GM21529 (cell line): ENCODE data around the gene CLEC4D.
"Not testable (repeated sequence)": the region's sequence is repeated elsewhere in the genome, so short reads cannot be mapped to it uniquely, and the experiment has no call there.

Experiments
- ATAC-seq: cut with Tn5 transposase; IDR thresholded peaks from one replicate; pipeline ENCODE4 v1.9.1; 2021; ENCODE audit not compliant: unreplicated experiment

CLEC4D gene

DNA sequence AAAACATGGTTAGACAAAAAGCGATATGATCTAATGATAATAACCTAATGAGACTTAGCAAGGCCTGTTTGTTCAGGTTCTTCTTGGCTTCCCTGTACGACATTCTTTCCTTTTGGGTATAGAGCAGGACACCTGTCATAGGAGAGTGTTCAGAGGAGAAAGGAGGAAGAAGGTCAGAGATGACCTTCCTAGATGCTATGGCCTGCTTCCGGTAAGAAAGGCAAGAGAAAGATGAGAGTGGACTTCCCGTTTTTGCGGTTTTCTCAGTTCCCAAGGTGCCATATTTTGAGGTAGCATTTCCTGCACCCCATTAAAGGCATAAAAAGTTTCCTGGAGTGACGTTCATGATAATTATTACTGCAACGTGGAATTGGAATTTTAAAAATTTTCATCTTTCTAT, 18.7 kb downstream of the CLEC4D start:
- no peak for ATAC-seq

- ATAC-seq, result not testable (repeated sequence)
These were observed 24.5 kb downstream of the CLEC4D start for GRCh38 chr12:8537820-8538219.

- not testable (repeated sequence) for ATAC-seq
These were observed 27.5 kb downstream of the CLEC4D start, which contains the start of gene CLEC4E for GRCh38 chr12:8540831-8541230. CLEC4E (minus strand) TSS chr12:8540905; CDS start chr12:8540797, 108 bp downstream.

DNA sequence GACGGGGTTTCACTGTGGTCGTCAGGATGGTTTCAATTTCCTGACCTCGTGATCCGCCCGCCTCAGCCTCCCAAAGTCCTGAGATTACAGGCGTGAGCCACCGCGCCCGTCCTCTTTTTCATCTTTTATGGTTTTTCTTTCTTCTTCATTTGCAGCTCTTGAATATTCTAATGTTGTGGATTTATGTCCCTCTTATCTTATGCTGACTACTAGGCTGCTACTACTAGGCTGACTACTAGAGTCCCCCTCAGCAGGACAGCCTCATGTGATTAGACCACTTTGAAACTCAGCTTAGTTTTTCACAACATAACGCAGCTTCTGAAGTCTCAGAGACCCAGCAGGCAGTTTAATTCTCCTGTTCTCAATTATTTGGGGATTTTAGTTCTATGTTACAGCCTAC, 28.3 kb downstream of the CLEC4D start:
- no peak for ATAC-seq

- no peak for ATAC-seq
These were observed 31.0 kb downstream of the CLEC4D start for GRCh38 chr12:8544295-8544694.

- ATAC-seq, result no peak
These were observed 33.3 kb downstream of the CLEC4D start for GRCh38 chr12:8546591-8546990.

GRCh38 chr12:8547645-8548044, 34.3 kb downstream of the CLEC4D start:
- ATAC-seq, result no peak

- ATAC-seq, result no peak
These were observed 34.9 kb downstream of the CLEC4D start for GRCh38 chr12:8548192-8548591.

DNA sequence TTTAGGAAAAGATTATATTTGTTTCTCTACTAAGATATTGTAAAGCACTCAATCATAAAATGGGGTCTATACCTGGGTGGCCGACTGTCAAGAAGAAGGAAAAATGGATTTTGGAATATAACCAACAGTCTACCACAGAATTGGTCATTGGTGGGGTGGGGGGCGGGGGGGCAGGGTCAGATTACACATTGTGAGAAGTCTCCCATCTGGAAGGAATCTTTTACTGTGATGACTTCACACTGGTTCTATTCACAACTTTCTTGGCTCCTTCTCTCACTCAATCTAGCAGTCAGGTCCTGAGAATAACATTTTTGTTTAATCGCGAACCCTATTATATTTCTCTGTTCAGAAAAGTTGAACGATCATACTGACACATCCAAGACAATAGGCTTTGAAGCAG, 36.1 kb downstream of the CLEC4D start:
- ATAC-seq, result no peak

DNA sequence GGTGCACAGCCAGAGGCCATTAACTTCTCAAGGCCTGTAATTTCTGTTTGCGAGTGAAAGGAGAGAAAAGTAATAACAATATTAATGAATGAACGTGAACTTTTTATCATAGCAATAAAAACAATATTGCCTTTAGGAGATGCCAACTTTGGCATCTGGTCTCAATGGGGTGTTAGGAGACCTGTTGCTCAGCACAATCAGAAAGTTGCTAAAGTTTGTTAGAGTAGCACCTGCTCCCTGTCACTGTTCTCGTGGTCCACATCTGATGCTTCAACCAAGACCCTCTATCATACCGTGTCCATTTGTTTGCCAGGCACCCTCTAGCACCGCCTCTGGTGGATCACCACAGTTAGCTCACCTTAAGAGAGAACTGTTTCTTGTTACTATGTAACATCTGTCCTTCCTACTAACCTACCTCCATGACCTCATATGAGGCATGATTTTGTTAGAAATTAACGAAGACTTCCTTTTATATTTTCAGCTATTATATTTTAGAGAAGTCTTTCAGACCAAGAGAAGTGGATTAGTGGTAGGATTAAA, 39.9 kb downstream of the CLEC4D start:
- no peak for ATAC-seq

DNA sequence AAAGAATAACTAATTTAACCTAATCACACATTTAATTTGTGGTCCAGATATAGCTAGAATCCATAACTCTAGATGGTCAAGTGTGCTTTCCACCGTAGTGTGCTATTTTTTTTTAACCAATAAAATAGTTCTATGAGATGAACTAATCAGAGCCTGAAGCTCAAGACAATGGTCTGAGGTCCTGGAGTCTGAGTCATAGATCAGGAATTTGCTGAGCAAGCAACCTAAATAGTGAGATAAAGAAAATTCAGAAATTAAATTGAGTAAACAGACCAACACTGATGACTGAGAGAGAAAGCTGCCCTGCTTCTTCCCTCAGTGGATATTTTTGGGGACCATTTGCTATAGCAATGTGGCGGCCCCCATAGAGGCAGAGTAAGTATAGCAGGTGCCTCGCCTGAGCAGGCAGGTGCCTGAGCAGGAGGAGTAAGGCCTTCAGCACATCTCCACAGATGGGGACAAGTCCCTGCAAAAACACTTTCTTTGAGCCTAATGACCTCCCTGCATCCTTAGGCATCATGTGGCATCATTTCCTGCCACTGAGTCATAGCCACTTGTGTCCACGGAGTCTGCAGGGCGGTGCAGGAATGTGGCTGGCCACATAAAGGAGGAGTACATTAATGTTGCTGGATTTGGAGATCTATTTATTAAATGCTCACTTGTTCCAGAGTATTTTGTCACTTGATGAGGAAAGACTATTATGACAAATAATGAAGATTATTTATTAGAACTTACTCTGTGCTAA, 41.3 kb downstream of the CLEC4D start:
- ATAC-seq, result no peak

DNA sequence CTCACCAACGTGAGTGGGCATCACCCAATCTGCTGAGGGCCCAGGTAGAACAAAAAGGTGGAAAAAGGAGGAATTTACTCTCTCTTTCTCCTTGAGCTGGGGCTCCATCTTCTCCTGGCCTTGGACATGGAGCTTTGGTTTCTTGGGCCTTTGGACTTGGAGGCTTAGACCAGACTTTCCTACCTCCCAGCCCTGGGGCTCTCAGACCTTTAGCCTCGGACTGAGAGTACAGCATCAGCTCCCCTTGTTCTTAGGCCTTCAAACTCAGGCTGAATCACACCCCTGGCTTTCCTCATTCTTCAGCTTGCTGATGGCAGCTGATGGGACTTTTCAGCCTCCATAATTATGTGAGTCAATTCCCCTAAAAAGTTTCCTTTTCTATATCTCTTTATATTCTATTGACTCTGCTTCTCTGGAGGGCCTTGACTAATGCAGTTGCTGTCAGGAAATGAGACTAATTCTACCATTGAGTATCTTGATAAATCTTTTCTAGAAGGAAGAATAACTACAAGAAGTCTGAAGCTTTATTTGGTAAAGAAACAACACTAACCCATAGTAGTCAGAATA, 43.3 kb downstream of the CLEC4D start:
- no peak for ATAC-seq

DNA sequence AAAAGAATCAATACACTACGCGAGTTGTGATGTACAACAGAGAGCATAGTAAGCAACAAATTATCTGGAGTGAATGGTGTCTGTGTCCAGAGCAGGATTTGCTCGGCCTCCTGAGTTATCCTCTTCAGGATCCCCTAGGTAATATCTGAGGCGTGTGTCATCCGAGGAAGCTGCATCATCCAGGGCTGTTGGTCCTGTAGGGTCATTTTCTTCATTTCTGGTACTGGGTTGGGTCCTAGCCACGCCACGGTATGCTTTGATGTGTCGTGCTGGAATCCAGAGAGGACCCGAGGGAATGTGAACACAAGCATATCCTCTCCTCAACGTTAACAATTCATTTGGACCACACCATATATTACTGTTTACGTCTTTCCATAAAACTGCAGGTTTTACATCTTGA, 46.4 kb downstream of the CLEC4D start:
- ATAC-seq, result no peak

GRCh38 chr12:8561011-8561410, 47.7 kb downstream of the CLEC4D start:
- no peak for ATAC-seq

- ATAC-seq, result no peak
These were observed 49.0 kb downstream of the CLEC4D start for GRCh38 chr12:8562310-8562709.

DNA sequence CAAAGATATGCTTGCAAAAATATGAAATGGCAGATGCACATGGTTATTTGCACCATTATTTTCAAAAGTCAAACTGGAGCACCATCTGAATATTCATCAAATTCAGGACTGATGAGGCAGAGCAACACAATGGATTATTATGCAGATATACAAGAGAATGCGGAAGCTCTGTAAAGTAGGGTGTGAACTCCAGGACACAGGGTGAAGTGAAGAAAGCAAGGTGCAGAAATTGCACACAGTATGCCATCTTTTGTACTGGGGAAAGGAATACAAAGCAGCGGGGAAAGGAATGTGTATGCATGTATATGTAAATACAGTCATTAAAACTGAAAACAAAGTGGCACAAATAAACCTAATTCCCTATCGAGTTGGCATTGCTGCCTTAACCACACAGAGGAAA, 50.1 kb downstream of the CLEC4D start:
- no peak for ATAC-seq

DNA sequence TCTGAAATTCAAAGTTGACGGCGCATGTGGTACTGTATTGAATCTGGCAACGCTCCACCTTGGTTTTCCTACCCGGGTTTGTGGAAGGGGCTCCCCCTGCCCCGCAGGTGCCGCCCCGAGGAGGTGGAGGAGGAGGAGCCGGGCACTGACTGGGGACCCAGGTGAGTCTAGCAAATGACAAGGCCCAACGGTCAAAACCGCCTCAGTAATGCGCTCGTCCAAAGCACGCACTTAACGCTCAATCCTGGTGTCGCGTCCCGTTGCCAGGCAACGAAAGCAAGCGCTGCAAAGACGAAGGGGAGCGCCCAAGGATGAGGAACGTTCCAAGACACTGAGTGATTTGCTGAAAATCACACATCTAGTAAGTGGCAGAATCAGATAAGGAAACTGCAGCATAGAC, 51.4 kb downstream of the CLEC4D start:
- ATAC-seq, result no peak

DNA sequence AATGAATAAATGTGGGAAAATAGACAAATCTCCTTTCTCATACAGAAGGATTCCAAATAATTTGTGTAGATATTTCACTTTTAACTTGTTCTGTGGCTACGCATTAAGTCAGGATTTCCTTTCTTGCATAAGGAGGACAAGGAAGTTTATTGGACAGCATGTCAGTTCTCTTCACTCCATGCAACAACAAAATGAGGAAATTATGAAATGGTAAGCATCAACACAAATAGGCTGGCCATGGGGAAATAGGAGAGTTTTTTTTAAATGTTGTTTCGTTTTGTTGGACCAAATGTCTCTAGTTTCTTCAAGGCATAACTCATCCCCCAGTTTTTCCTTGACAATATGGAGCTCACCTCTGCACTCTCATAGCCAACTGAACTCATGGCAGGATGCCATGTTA, 52.7 kb downstream of the CLEC4D start:
- ATAC-seq, result not testable (repeated sequence)

DNA sequence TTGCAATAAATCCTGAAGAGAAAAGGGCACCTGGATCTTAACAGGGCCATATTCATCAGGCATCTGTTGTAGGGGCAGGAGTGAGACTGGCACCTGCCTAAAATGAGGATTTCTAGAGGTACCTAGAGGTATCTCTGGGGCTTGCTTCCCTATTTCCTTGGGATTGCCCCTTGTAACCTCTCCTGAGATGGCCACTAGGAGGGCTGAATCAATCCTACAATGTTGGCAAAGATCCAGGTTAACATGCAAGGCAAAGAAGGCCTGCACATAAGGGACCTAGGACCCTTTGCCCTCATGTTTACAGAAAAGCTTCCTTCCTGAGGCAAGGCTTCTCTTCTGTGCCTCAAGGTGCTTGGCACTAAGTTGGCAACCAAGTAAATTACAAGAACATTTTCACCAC, 53.2 kb downstream of the CLEC4D start:
- ATAC-seq, result no peak
